ENCODE data around the gene PPFIBP2. TPM values are rescaled to one million over a fixed set of nuclear protein-coding genes. Genes with fewer than 3 reads are reported as not detected.

The PPFIBP2 gene
- total RNA-seq, 1 experiment from 2014 or later, result 13.9 TPM

- BruUV-seq (replicated peaks), result no TSS peak
- Histone ChIP-seq H3K4me3 (no peak overlapping the region), H3K27ac (no peak overlapping the region), H3K27me3 (ENCODE audit: insufficient read depth, low read depth) (no peaks in the 10 kb centered on the region), H3K4me1 (replicated peaks; ENCODE audit: insufficient read depth) (no peaks in the 10 kb centered on the region), H3K9me3 (ENCODE audit: insufficient read depth, low read depth) (no peaks in the 10 kb centered on the region), H3K36me3 (ENCODE audit: low read depth) (no peaks in the 10 kb centered on the region), H3K9me2 (ENCODE audit: insufficient read depth) (no peaks in the 10 kb centered on the region), H3K4me2 (no peak overlapping the region), H2AFZ (no peak overlapping the region), H4K20me1 (ENCODE audit: insufficient read depth) (no peaks in the 10 kb centered on the region), H3F3A (ENCODE audit: insufficient read depth, low read depth) (no peaks in the 10 kb centered on the region), H3K79me2 (ENCODE audit: low read depth) (no peaks in the 10 kb centered on the region)
- TF ChIP-seq EZH2 (IDR thresholded peaks at IDR 0.05; ENCODE audit: low read depth), result no peak
- no peak for TF ChIP-seq CTCF (conservative IDR thresholded peaks at IDR 0.05)
- intact Hi-C loops (cut with micrococcal nuclease; ENCODE audit: unreplicated experiment), result no loop called here
- DNase-seq, result no peak
- ChIA-PET CTCF (no interaction called here), POLR2A (ENCODE audit: unreplicated experiment) (no interaction called here)
These were observed 140.5 kb downstream of the PPFIBP2 start for GRCh38 chr11:7654195-7654705.

- no peak overlapping the region for H3K4me3 ChIP-seq
- no peaks in the 10 kb centered on the region for H3K9me2 ChIP-seq (ENCODE audit: insufficient read depth)
- ChIA-PET CTCF (no interaction called here), POLR2A (ENCODE audit: unreplicated experiment) (no interaction called here)
- no peaks in the 10 kb centered on the region for H3K27me3 ChIP-seq (ENCODE audit: insufficient read depth, low read depth)
- H3K36me3 ChIP-seq (ENCODE audit: low read depth), result no peaks in the 10 kb centered on the region
- no TSS peak for BruUV-seq (replicated peaks)
- TF ChIP-seq EZH2 (IDR thresholded peaks at IDR 0.05; ENCODE audit: low read depth) (no peak), CTCF (conservative IDR thresholded peaks at IDR 0.05) (no peak)
- intact Hi-C loops (cut with micrococcal nuclease; ENCODE audit: unreplicated experiment), result loop anchor here (5.0 kb wide), 1 partner anchor 43 kb away; no protein-coding TSS in a partner anchor
- H3K4me2 ChIP-seq, result no peak overlapping the region
- no peaks in the 10 kb centered on the region for H3K79me2 ChIP-seq (ENCODE audit: low read depth)
- no peaks in the 10 kb centered on the region for H3F3A ChIP-seq (ENCODE audit: insufficient read depth, low read depth)
- no peak for DNase-seq
- H4K20me1 ChIP-seq (ENCODE audit: insufficient read depth), result no peaks in the 10 kb centered on the region
- H2AFZ ChIP-seq, result no peak overlapping the region
- no peak overlapping the region for H3K27ac ChIP-seq
- no peaks in the 10 kb centered on the region for H3K4me1 ChIP-seq (replicated peaks; ENCODE audit: insufficient read depth)
- H3K9me3 ChIP-seq (ENCODE audit: insufficient read depth, low read depth), result no peaks in the 10 kb centered on the region
These were observed 141.7 kb downstream of the PPFIBP2 start for GRCh38 chr11:7655253-7656217.

GRCh38 chr11:7656704-7657103, 142.9 kb downstream of the PPFIBP2 start:
- Histone ChIP-seq H3F3A (ENCODE audit: insufficient read depth, low read depth) (no peaks in the 10 kb centered on the region), H3K27me3 (ENCODE audit: insufficient read depth, low read depth) (no peaks in the 10 kb centered on the region), H3K27ac (no peak overlapping the region), H2AFZ (no peak overlapping the region), H3K4me3 (no peak overlapping the region), H3K36me3 (ENCODE audit: low read depth) (no peaks in the 10 kb centered on the region), H3K4me2 (no peak overlapping the region), H3K9me2 (ENCODE audit: insufficient read depth) (no peaks in the 10 kb centered on the region), H3K79me2 (ENCODE audit: low read depth) (no peaks in the 10 kb centered on the region), H3K4me1 (replicated peaks; ENCODE audit: insufficient read depth) (no peaks in the 10 kb centered on the region), H3K9me3 (ENCODE audit: insufficient read depth, low read depth) (no peaks in the 10 kb centered on the region), H4K20me1 (ENCODE audit: insufficient read depth) (no peaks in the 10 kb centered on the region)
- no peak for DNase-seq
- intact Hi-C loops (cut with micrococcal nuclease; ENCODE audit: unreplicated experiment), result loop anchor here (1.0 to 5.0 kb wide), 2 partner anchors 44 to 85 kb away; no protein-coding TSS in a partner anchor
- BruUV-seq (replicated peaks), result no TSS peak
- no peak for TF ChIP-seq CTCF (conservative IDR thresholded peaks at IDR 0.05)
- no peak for TF ChIP-seq EZH2 (IDR thresholded peaks at IDR 0.05; ENCODE audit: low read depth)
- POLR2A ChIA-PET (ENCODE audit: unreplicated experiment), result no interaction called here
- CTCF ChIA-PET, result interaction anchor here (1.0 to 1.6 kb wide), 4 partner anchors 51 to 214 kb away, joined by 3 to 20 read pairs (median 3); no protein-coding TSS in a partner anchor
